SK-N-DZ (cell line): ENCODE results near the gene HCN1.
"Not testable (repeated sequence)": the region's sequence is repeated elsewhere in the genome, so short reads cannot be mapped to it uniquely, and the experiment has no call there.

Source experiments
- DNase-seq: peaks from one replicate; pipeline ENCODE4 v3.0.0-alpha.2; 2015; ENCODE audit warnings: low spot score

Gene HCN1

GRCh38 chr5:45417285-45417998 lies 278.7 kb downstream of the HCN1 start:
- DNase-seq, result no peak

GRCh38 chr5:45414620-45415573 lies 281.3 kb downstream of the HCN1 start:
- DNase-seq, result no peak

- DNase-seq, result no peak
Measured at GRCh38 chr5:45411971-45412612, 284.1 kb downstream of the HCN1 start.

- DNase-seq, result no peak
Measured at GRCh38 chr5:45410304-45410995, 285.7 kb downstream of the HCN1 start.

- DNase-seq, result no peak
Measured at GRCh38 chr5:45408067-45408466, 288.1 kb downstream of the HCN1 start.

GRCh38 chr5:45402804-45403455 lies 293.2 kb downstream of the HCN1 start:
- no peak for DNase-seq

- DNase-seq, result no peak
Measured at GRCh38 chr5:45399041-45399440, 297.1 kb downstream of the HCN1 start.

- DNase-seq, result no peak
Measured at GRCh38 chr5:45385321-45386058, 310.7 kb downstream of the HCN1 start.

GRCh38 chr5:45383985-45384384 lies 312.2 kb downstream of the HCN1 start:
- no peak for DNase-seq

GRCh38 chr5:45382583-45382982 lies 313.6 kb downstream of the HCN1 start:
- no peak for DNase-seq

GRCh38 chr5:45376417-45376816 lies 319.8 kb downstream of the HCN1 start:
- DNase-seq, result no peak

GRCh38 chr5:45372629-45373028 lies 323.6 kb downstream of the HCN1 start:
- DNase-seq, result no peak

GRCh38 chr5:45371423-45371822 lies 324.8 kb downstream of the HCN1 start:
- not testable (repeated sequence) for DNase-seq

- no peak for DNase-seq
Measured at GRCh38 chr5:45355189-45355992, 340.8 kb downstream of the HCN1 start.

GRCh38 chr5:45336464-45336863 lies 359.7 kb downstream of the HCN1 start:
- no peak for DNase-seq

- no peak for DNase-seq
Measured at GRCh38 chr5:45335978-45336377, 360.2 kb downstream of the HCN1 start.

GRCh38 chr5:45335346-45335745 lies 360.8 kb downstream of the HCN1 start:
- no peak for DNase-seq

GRCh38 chr5:45334939-45335338 lies 361.2 kb downstream of the HCN1 start:
- DNase-seq, result no peak

GRCh38 chr5:45312627-45313026 lies 383.6 kb downstream of the HCN1 start:
- DNase-seq, result not testable (repeated sequence)

GRCh38 chr5:45295231-45295630 lies 400.9 kb downstream of the HCN1 start:
- DNase-seq, result no peak
